ENCODE results near the gene GRM1. TPM values are rescaled to one million over a fixed set of nuclear protein-coding genes. Genes with fewer than 3 reads are reported as not detected.

The GRM1 gene
- total and polyA plus RNA-seq, 2 donors (not counting 1 experiment from before 2014, with no cell fraction given), result not detected

GRCh38 chr6:146300521-146300920 lies 271.7 kb downstream of the GRM1 start:
- no peak overlapping the region for H3K27ac ChIP-seq (ENCODE audit: low read length in 2 of 2)
- POLR2A ChIA-PET, result no interaction called here
- H3K27ac Mint-ChIP-seq, result no peak overlapping the region

GRCh38 chr6:146301764-146302163 lies 272.9 kb downstream of the GRM1 start:
- TF ChIP-seq CTCF (IDR thresholded peaks at IDR 0.05), result no peak
- no peak for TF ChIP-seq EZH2 (IDR thresholded peaks at IDR 0.05; ENCODE audit: borderline replicate concordance, insufficient read depth, low read depth, low read length, poor library complexity, severe bottlenecking)
- H3K27ac Mint-ChIP-seq, result no peak overlapping the region
- H3K4me3 Mint-ChIP-seq, result no peak overlapping the region
- Histone ChIP-seq H2AFZ (ENCODE audit: insufficient read depth, low read depth, low read length, poor library complexity, severe bottlenecking) (no peak overlapping the region), H3K36me3 (replicated peaks in 1 of 2; ENCODE audit: control extremely low read depth in 1 of 2, control insufficient read depth in 1 of 2, extremely low read depth in 1 of 2, insufficient read depth in 2 of 2, low read length in 1 of 2) (no peaks in the 10 kb centered on the region), H3K27ac (ENCODE audit: low read length in 2 of 2) (no peak overlapping the region), H3K9me3 (ENCODE audit: control extremely low read depth in 1 of 3, control insufficient read depth in 2 of 3, insufficient read depth in 1 of 3, low read length in 2 of 3) (no peaks in the 10 kb centered on the region), H3K79me2 (ENCODE audit: control insufficient read depth, insufficient read depth, low read length) (no peaks in the 10 kb centered on the region), H3K4me1 (ENCODE audit: control insufficient read depth in 2 of 2, insufficient read depth in 2 of 2, low read length in 2 of 2) (no peaks in the 10 kb centered on the region), H3K27me3 (replicated peaks in 1 of 4; ENCODE audit: control extremely low read depth in 1 of 4, control insufficient read depth in 3 of 4, insufficient read depth in 4 of 4, low read length in 3 of 4) (no peaks in the 10 kb centered on the region), H3K4me3 (ENCODE audit: control extremely low read depth in 1 of 5, extremely low read depth in 1 of 5, insufficient read depth in 1 of 5, low read depth in 2 of 5, low read length in 4 of 5) (no peak overlapping the region), H3K9ac (ENCODE audit: low read length) (no peak overlapping the region), H3K4me2 (replicated peaks; ENCODE audit: low read depth, low read length, poor library complexity, severe bottlenecking) (no peak overlapping the region), H4K20me1 (ENCODE audit: control insufficient read depth, insufficient read depth, low read length, poor library complexity, severe bottlenecking) (no peaks in the 10 kb centered on the region)
- WGBS (ENCODE audit: insufficient coverage), result 100% methylated on average over 2 of the region's 3 CpGs
- ATAC-seq (ENCODE audit: low read depth), result no peak
- no peaks in the 10 kb centered on the region for H3K27me3 Mint-ChIP-seq
- POLR2A ChIA-PET, result no interaction called here
- DNase-seq, result no peak
- intact Hi-C loops (cut with micrococcal nuclease), result no loop called here
- no peaks in the 10 kb centered on the region for H3K9me3 Mint-ChIP-seq (ENCODE audit: insufficient read depth)
- no peaks in the 10 kb centered on the region for H3K4me1 Mint-ChIP-seq
- CTCF ChIA-PET, result no interaction called here

More at GRCh38 chr6:146300521-146300920, 271.7 kb downstream of the GRM1 start:
- H3K27me3 Mint-ChIP-seq, result no peaks in the 10 kb centered on the region
- H4K20me1 ChIP-seq (ENCODE audit: control insufficient read depth, insufficient read depth, low read length, poor library complexity, severe bottlenecking), result no peaks in the 10 kb centered on the region
- H3K9ac ChIP-seq (ENCODE audit: low read length), result no peak overlapping the region
- H3K27me3 ChIP-seq (replicated peaks in 1 of 4; ENCODE audit: control extremely low read depth in 1 of 4, control insufficient read depth in 3 of 4, insufficient read depth in 4 of 4, low read length in 3 of 4), result no peaks in the 10 kb centered on the region
- H3K4me1 ChIP-seq (ENCODE audit: control insufficient read depth in 2 of 2, insufficient read depth in 2 of 2, low read length in 2 of 2), result no peaks in the 10 kb centered on the region
- WGBS (ENCODE audit: insufficient coverage), result 90% methylated on average over 1 of the region's 3 CpGs
- H3K9me3 ChIP-seq (ENCODE audit: control extremely low read depth in 1 of 3, control insufficient read depth in 2 of 3, insufficient read depth in 1 of 3, low read length in 2 of 3), result no peaks in the 10 kb centered on the region
- CTCF ChIA-PET, result no interaction called here
- no peaks in the 10 kb centered on the region for H3K36me3 ChIP-seq (replicated peaks in 1 of 2; ENCODE audit: control extremely low read depth in 1 of 2, control insufficient read depth in 1 of 2, extremely low read depth in 1 of 2, insufficient read depth in 2 of 2, low read length in 1 of 2)
- TF ChIP-seq CTCF (IDR thresholded peaks at IDR 0.05) (no peak), EZH2 (IDR thresholded peaks at IDR 0.05; ENCODE audit: borderline replicate concordance, insufficient read depth, low read depth, low read length, poor library complexity, severe bottlenecking) (no peak)
- intact Hi-C loops (cut with micrococcal nuclease), result no loop called here
- no peak overlapping the region for H3K4me2 ChIP-seq (replicated peaks; ENCODE audit: low read depth, low read length, poor library complexity, severe bottlenecking)
- no peak for ATAC-seq (ENCODE audit: low read depth)
- no peak overlapping the region for H2AFZ ChIP-seq (ENCODE audit: insufficient read depth, low read depth, low read length, poor library complexity, severe bottlenecking)
- H3K9me3 Mint-ChIP-seq (ENCODE audit: insufficient read depth), result no peaks in the 10 kb centered on the region
- DNase-seq, result no peak
- no peaks in the 10 kb centered on the region for H3K4me1 Mint-ChIP-seq
- H3K4me3 Mint-ChIP-seq, result no peak overlapping the region
- no peak overlapping the region for H3K4me3 ChIP-seq (ENCODE audit: control extremely low read depth in 1 of 5, extremely low read depth in 1 of 5, insufficient read depth in 1 of 5, low read depth in 2 of 5, low read length in 4 of 5)
- no peaks in the 10 kb centered on the region for H3K79me2 ChIP-seq (ENCODE audit: control insufficient read depth, insufficient read depth, low read length)

Measured in B cell (primary cell).